ENCODE data around the gene RBM28.

DNA sequence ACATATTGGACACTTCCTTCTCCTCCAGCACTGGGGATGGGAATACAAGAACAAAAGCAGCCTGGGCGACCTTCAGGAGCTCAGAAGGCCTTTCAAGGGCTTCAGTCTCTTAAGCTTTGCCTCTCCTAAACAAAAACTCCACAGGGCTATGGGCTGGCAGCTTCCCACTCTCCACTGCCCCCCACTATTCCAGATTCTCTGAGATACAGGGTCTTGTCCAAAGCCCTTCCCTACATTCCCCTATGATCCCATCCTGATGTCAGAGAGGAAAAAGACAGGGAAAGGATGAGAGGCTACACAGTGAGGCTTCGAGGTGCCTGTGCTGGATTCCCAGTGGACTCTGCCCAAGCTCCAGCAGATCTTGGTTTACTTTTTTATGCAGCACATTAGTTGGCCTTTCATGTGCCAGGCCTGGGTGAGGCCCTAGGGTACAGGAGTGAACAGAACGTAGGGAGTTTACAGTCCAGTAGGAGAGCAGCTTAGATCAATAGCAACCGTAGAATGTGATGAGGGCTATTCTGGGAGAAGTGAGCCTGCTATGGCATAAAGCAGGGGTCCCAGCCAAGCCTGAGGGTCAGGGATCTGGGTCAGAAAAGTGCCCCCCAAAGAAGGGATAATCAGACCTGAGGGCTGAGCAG is 69.3 kb downstream of the RBM28 start:
- TF ChIP-seq, protein P1, sequence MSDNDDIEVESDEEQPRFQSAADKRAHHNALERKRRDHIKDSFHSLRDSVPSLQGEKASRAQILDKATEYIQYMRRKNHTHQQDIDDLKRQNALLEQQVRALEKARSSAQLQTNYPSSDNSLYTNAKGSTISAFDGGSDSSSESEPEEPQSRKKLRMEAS (IDR thresholded peaks at IDR 0.05) = no peak
- TF ChIP-seq, protein P2, sequence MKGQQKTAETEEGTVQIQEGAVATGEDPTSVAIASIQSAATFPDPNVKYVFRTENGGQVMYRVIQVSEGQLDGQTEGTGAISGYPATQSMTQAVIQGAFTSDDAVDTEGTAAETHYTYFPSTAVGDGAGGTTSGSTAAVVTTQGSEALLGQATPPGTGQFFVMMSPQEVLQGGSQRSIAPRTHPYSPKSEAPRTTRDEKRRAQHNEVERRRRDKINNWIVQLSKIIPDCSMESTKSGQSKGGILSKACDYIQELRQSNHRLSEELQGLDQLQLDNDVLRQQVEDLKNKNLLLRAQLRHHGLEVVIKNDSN (IDR thresholded peaks at IDR 0.05) = no peak
- TF ChIP-seq CEBPB (IDR thresholded peaks at IDR 0.05) (no peak), REST (IDR thresholded peaks at IDR 0.05; ENCODE audit: low read depth) (no peak), RAD21 (IDR thresholded peaks at IDR 0.05; ENCODE audit: low read depth) (no peak), EGR1 (IDR thresholded peaks at IDR 0.05) (no peak), EP300 (IDR thresholded peaks at IDR 0.05; ENCODE audit: borderline replicate concordance) (no peak)
